DOHH2 (cell line): ENCODE results near the gene CAMSAP1.
"Not testable (repeated sequence)": the region's sequence is repeated elsewhere in the genome, so short reads cannot be mapped to it uniquely, and the experiment has no call there.

Experiments
- H3F3A ChIP-seq: fragments of 200-600 bp; sonication (generic), shearing (Covaris generic); 2 replicates; pipeline ENCODE4 v1.6.0; 2016; ENCODE audit warnings: antibody characterized with exemption, mild to moderate bottlenecking; ENCODE audit not compliant: control insufficient read depth, insufficient read depth
- H3K27ac ChIP-seq: fragments of 200-600 bp; sonication (generic); 2 replicates; pipeline ENCODE4 v1.5.1; 2014; ENCODE audit warnings: low read depth, mild to moderate bottlenecking, low read length, moderate library complexity
- H3K27me3 ChIP-seq: fragments of 200-600 bp; sonication (generic); 2 replicates; pipeline ENCODE4 v1.6.1; 2014; ENCODE audit warnings: mild to moderate bottlenecking, low read length, mixed read lengths; ENCODE audit not compliant: control insufficient read depth
- H3K36me3 ChIP-seq: fragments of 200-600 bp; sonication (generic); 2 replicates; pipeline ENCODE4 v1.6.1; 2014; ENCODE audit warnings: mild to moderate bottlenecking, low read length, moderate library complexity, mixed read lengths; ENCODE audit not compliant: control insufficient read depth
- H3K4me1 ChIP-seq: fragments of 200-600 bp; sonication (generic); 2 replicates; pipeline ENCODE4 v1.6.1; 2014; ENCODE audit warnings: mild to moderate bottlenecking, low read length, mixed read lengths; ENCODE audit not compliant: control insufficient read depth
- H3K4me2 ChIP-seq: fragments of 200-600 bp; sonication (generic); 2 replicates; pipeline ENCODE4 v1.6.0; 2014; ENCODE audit warnings: mild to moderate bottlenecking, low read length, moderate library complexity
- H3K4me3 ChIP-seq: fragments of 200-600 bp; sonication (generic); 2 replicates; pipeline ENCODE4 v1.5.1; 2014; ENCODE audit warnings: mild to moderate bottlenecking, low read length, mixed read lengths
- H3K79me2 ChIP-seq: fragments of 200-600 bp; sonication (generic); 2 replicates; pipeline ENCODE4 v1.6.1; 2014; ENCODE audit warnings: mild to moderate bottlenecking, low read length, mixed read lengths; ENCODE audit not compliant: control insufficient read depth
- H3K9me2 ChIP-seq: fragments of 200-600 bp; sonication (generic); replicated peaks from 2 replicates; pipeline ENCODE4 v1.6.1; 2014; ENCODE audit warnings: mild to moderate bottlenecking, low read length, mixed read lengths; ENCODE audit not compliant: control insufficient read depth
- H3K9me3 ChIP-seq: fragments of 200-600 bp; sonication (generic); 2 replicates; pipeline ENCODE4 v1.6.1; 2014; ENCODE audit warnings: antibody characterized with exemption, low read length, mixed read lengths; ENCODE audit not compliant: control insufficient read depth, insufficient read depth
- H4K20me1 ChIP-seq: fragments of 200-600 bp; sonication (generic); 2 replicates; pipeline ENCODE4 v1.6.0; 2014; ENCODE audit warnings: low read depth, mild to moderate bottlenecking, antibody characterized with exemption, low read length, moderate library complexity; ENCODE audit not compliant: control insufficient read depth, insufficient read depth
- EZH2phosphoT487 ChIP-seq: fragments of 200-600 bp; sonication (generic); IDR thresholded peaks from 2 replicates; pipeline ENCODE4 v1.6.1; 2017; ENCODE audit warnings: borderline replicate concordance, mild to moderate bottlenecking, antibody characterized with exemption, low read length, moderate library complexity, mixed read lengths
- TF ChIP-seq, protein P1 (sequence below): fragments of 200-600 bp; sonication (generic); IDR thresholded peaks from one replicate; pipeline ENCODE4 v1.5.1; 2014; ENCODE audit warnings: antibody characterized with exemption, mild to moderate bottlenecking, low read depth, low read length; ENCODE audit not compliant: poor library complexity, severe bottlenecking

The CAMSAP1 gene

DNA sequence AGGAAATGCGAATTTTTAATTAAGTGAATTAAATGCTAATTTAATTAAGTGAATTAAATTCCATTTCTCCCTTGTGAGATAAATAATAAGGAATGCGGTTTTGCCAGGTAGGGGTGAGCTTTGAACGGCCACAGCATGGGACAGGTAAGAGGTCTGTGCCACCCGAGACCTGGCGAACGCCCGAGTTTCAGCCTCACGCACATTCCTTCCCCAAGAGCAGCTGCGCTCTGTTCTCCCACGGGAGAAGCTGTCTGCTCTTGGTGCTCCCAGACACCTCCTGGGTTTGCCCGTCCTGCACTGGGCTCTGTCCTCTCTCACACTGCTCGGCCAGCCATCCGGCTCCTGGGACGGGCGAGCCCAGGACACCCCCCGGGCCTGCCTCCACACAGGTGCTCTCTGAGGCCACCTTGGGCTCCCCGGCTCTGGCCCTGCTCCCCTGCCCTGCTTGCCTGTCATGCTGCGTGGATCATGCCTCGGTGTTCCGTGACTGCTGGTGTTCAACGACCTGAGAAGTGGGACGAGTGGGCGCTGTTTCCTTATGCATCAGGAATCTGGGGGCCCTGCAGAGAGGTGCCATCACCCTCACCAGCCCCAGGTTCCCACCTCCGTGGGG is 13.7 kb upstream of the CAMSAP1 start:
- no peak overlapping the region for H3K27ac ChIP-seq
- TF ChIP-seq, protein P1, sequence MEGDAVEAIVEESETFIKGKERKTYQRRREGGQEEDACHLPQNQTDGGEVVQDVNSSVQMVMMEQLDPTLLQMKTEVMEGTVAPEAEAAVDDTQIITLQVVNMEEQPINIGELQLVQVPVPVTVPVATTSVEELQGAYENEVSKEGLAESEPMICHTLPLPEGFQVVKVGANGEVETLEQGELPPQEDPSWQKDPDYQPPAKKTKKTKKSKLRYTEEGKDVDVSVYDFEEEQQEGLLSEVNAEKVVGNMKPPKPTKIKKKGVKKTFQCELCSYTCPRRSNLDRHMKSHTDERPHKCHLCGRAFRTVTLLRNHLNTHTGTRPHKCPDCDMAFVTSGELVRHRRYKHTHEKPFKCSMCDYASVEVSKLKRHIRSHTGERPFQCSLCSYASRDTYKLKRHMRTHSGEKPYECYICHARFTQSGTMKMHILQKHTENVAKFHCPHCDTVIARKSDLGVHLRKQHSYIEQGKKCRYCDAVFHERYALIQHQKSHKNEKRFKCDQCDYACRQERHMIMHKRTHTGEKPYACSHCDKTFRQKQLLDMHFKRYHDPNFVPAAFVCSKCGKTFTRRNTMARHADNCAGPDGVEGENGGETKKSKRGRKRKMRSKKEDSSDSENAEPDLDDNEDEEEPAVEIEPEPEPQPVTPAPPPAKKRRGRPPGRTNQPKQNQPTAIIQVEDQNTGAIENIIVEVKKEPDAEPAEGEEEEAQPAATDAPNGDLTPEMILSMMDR: no peak
- TF ChIP-seq EZH2phosphoT487: no peak
- no peaks in the 10 kb centered on the region for H4K20me1 ChIP-seq

GRCh38 chr9:135920256-135920930 is 13.0 kb upstream of the CAMSAP1 start:
- no peak overlapping the region for H3K27ac ChIP-seq
- TF ChIP-seq, protein P1: no peak
- TF ChIP-seq EZH2phosphoT487: no peak

More for the DNA sequence above, 13.7 kb upstream of the CAMSAP1 start:
- no peaks in the 10 kb centered on the region for H3K9me2 ChIP-seq
- 0 out of 2 replicates have a peak, but pooled peaks cover 4% of the 10 kb centered on the region for H3F3A ChIP-seq
- H3K9me3 ChIP-seq: peaks cover 15% of the 10 kb centered on the region; the same call in 1 of the 2 replicates
- peaks cover 8% of the 10 kb centered on the region for H3K36me3 ChIP-seq
- H3K4me2 ChIP-seq: no peak overlapping the region
- peaks cover 8% of the 10 kb centered on the region for H3K4me1 ChIP-seq
- H3K4me3 ChIP-seq: no peak overlapping the region
- H3K79me2 ChIP-seq: no peaks in the 10 kb centered on the region
- H3K27me3 ChIP-seq: no peaks in the 10 kb centered on the region

GRCh38 chr9:135919318-135919890 is 12.1 kb upstream of the CAMSAP1 start:
- Histone ChIP-seq H3K27me3 (no peaks in the 10 kb centered on the region), H3K79me2 (no peaks in the 10 kb centered on the region), H3F3A (0 out of 2 replicates have a peak, but pooled peaks cover 4% of the 10 kb centered on the region), H3K4me2 (no peak overlapping the region), H3K27ac (no peak overlapping the region), H3K4me3 (no peak overlapping the region), H3K4me1 (peaks cover 8% of the 10 kb centered on the region), H4K20me1 (no peaks in the 10 kb centered on the region), H3K9me2 (no peaks in the 10 kb centered on the region), H3K9me3 (peaks cover 26% of the 10 kb centered on the region), H3K36me3 (peaks cover 21% of the 10 kb centered on the region)
- TF ChIP-seq, protein P1: no peak
- TF ChIP-seq EZH2phosphoT487: no peak

More at GRCh38 chr9:135920256-135920930, 13.0 kb upstream of the CAMSAP1 start:
- no peak overlapping the region for H3K4me2 ChIP-seq
- no peaks in the 10 kb centered on the region for H3K79me2 ChIP-seq
- H4K20me1 ChIP-seq: no peaks in the 10 kb centered on the region
- H3K27me3 ChIP-seq: no peaks in the 10 kb centered on the region
- H3K4me1 ChIP-seq: peaks cover 8% of the 10 kb centered on the region
- no peak overlapping the region for H3K4me3 ChIP-seq
- 0 out of 2 replicates have a peak, but pooled peaks cover 4% of the 10 kb centered on the region for H3F3A ChIP-seq
- no peaks in the 10 kb centered on the region for H3K9me2 ChIP-seq
- peaks cover 15% of the 10 kb centered on the region for H3K36me3 ChIP-seq
- peaks cover 21% of the 10 kb centered on the region for H3K9me3 ChIP-seq

DNA sequence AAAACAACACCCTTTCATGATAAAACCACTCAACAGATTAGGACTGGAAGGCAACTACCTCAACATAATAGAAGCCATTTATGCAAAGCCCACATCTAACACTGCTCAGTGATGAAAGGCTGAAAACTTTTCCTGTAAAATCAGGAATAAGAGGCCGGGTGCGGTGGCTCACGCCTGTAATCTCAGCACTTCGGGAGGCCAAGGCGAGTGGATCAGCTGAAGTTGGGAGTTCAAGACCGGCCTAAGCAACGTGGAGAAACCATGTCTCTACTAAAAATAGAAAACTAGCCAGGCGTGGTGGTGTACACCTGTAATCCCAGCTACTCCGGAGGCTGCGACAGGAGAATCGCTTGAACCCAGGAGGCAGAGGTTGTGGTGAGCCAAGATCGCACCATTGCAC is 8.9 kb upstream of the CAMSAP1 start:
- not testable (repeated sequence) for H4K20me1 ChIP-seq, H3K4me3 ChIP-seq, H3K4me1 ChIP-seq, H3K79me2 ChIP-seq, H3K27me3 ChIP-seq, H3K4me2 ChIP-seq, H3K9me2 ChIP-seq, H3K27ac ChIP-seq, H3F3A ChIP-seq
- H3K36me3 ChIP-seq: peaks cover 40% of the 10 kb centered on the region
- H3K9me3 ChIP-seq: peaks cover 31% of the 10 kb centered on the region
